Sigmoid colon (tissue), 4 donors: Measurements from ENCODE around the gene SLC25A33.

Experiments
- CTCF ChIP-seq, 4 experiments: fragments of 450-650 bp in 3 of 4; fragments of 200-600 bp in 1 of 4; IDR thresholded peaks; one replicate each; pipeline ENCODE4 v1.5.1; 2016 to 2019; ENCODE audit warnings: antibody characterized with exemption in 4 of 4, mild to moderate bottlenecking in 3 of 4, moderate library complexity in 2 of 4
- EP300 ChIP-seq, 4 donors: sonication (generic); formaldehyde crosslinking; IDR thresholded peaks; one replicate each; pipeline ENCODE4 v1.6.1; 2017; ENCODE audit warnings: antibody characterized with exemption in 4 of 4
- POLR2A ChIP-seq, 2 donors: fragments of 450-650 bp; IDR thresholded peaks; one replicate each; pipeline ENCODE4 v1.6.1; 2016; ENCODE audit warnings: antibody characterized with exemption in 2 of 2, mild to moderate bottlenecking in 2 of 2, moderate library complexity in 2 of 2
- POLR2AphosphoS5 ChIP-seq, 4 donors: sonication (generic); formaldehyde crosslinking; IDR thresholded peaks; one replicate each; pipeline ENCODE4 v1.6.1; 2017; ENCODE audit warnings: antibody characterized with exemption in 4 of 4

- TF ChIP-seq EP300 (IDR thresholded peaks at IDR 0.05) (no peak), POLR2A (IDR thresholded peaks at IDR 0.05) (no peak), CTCF (IDR thresholded peaks at IDR 0.05) (no peak), POLR2AphosphoS5 (IDR thresholded peaks at IDR 0.05) (no peak)
These were observed 38.2 kb downstream of the SLC25A33 start for GRCh38 chr1:9577423-9577822.
